ENCODE measurements around the gene CTNNA1.
A peak's percentile ranks its signal among the peaks of the same experiment; 100 is the strongest.
"Not testable (repeated sequence)": the region's sequence is repeated elsewhere in the genome, so short reads cannot be mapped to it uniquely, and the experiment has no call there.

Gene CTNNA1

DNA sequence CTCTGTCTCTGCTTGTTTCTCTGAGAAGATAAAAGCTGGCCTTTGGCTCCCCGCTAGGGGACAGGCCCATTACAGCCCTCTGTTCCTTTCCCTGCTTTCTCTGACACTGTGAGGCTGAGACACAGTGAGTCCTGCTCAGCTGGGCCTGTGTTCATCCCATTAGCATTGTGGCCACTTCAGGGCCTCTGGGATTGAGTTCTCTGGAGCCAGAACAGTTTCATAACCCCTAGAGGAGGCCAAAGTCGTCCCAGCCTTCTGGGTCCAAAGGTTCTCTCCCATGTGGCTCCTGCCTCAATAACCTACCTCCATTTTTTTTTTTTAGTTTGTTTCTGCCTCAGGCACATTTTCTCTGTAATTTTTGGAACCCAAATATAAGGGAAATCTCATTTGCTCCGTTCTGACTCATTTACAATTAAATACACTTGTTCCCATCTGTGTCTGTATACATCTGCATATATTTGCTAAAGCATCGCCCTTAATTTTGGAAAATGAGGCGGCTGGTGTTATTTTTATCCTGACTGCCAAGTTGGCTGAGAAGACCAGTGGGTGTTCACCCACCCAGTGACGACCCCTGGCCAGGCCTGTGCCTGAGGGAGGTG lies 27.3 kb upstream of the CTNNA1 start:
- no peak for DNase-seq

DNA sequence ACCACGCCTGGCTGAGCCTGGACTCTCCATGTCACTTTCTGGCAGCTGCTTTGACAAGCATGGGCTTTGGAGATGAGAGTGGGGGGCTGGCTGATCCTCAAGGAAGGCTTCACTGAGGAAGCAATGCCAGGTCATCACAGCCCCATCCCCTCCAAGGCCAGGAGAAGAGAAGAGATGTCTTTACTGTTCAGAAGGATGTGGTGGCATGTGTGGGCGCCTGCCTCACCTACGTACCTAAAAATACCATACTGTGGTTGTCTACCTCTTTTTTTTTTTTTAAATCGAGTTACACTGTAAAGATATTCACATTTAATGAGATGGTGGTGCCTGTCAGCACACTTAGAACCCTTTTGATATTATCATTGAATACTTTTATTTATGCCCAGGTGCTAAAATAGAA lies 26.4 kb upstream of the CTNNA1 start:
- DNase-seq = no peak

GRCh38 chr5:138730496-138730895 lies 22.7 kb upstream of the CTNNA1 start:
- not testable (repeated sequence) for DNase-seq

DNA sequence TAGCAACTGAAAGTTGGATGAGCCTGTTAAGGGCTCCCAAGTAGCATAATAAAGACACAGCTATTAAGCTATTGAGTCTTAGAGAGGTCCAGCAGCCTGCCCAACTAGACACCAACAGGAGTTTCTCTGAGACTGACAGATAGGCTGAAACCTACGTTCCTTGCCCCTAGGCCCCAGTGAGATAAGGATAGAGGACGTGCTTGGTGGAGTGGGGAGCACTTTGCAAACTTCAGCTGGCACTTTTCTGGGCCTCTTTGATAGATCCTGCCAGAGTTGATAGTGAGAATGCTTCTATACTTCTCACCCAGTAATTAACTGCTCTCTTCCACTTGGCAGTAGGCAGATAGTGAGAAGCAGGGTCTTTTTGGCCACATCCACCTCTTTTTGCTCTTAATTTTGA lies 20.8 kb upstream of the CTNNA1 start:
- DNase-seq = no peak

DNA sequence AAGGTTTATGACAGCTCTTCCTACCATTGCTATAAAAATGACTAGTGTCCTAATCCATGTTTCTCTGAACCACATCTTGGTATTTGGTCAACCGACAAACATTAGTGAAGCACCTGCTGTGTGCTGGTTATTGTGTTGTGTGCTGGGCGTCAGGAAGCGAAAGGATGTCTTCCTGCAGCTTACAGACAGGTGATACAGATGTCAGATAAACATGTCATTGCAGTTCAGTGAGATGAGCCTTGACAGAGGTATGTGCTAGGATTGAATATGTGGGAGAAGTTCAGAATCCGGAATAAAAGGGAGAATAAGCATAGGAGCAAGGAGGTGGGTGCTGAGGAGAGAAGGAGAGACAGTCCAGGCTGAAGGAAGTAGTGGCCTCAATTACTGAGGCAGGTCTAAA lies 20.3 kb upstream of the CTNNA1 start:
- no peak for DNase-seq

- no peak for DNase-seq
Measured at GRCh38 chr5:138733509-138733908, 19.7 kb upstream of the CTNNA1 start.

DNA sequence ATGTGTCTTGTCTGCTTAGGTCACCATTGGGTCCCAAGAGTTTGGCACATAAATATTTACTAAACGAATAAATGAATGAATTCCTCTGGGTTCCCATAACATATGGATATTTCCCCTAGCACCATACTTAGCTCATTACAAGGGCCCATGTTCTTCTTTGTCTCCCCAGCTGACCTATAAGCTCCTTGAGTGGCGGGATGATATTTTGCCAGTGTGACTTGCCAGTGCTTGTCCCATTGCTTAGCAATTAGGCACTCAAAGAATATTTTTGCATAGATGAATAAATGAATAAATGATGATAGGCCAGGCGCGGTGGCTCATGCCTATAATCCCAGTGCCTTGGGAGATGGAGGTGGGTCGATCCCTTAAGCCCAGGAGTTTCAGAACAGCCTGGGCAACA lies 16.9 kb upstream of the CTNNA1 start:
- DNase-seq = no peak

GRCh38 chr5:138737494-138738265 lies 15.5 kb upstream of the CTNNA1 start:
- no peak for DNase-seq

DNA sequence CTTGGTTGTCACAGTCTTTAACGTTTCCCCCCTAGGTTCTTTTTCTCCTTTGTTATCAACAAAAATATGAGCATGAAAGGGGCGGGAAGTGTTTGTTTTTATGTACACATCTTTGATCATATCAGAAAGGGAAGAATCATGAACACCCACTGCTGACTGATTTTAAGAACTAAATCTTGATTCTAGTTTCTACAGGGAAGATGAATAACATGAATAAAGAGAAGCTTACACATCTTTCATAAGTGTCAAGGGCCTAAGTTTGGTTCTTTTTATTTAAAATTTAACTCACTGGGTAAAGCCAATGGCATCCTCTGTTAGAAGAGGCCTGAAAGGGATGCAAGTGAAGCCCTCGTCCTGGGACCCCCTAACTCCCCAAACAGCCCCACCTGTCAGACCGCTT lies 14.8 kb upstream of the CTNNA1 start:
- no peak for DNase-seq

DNA sequence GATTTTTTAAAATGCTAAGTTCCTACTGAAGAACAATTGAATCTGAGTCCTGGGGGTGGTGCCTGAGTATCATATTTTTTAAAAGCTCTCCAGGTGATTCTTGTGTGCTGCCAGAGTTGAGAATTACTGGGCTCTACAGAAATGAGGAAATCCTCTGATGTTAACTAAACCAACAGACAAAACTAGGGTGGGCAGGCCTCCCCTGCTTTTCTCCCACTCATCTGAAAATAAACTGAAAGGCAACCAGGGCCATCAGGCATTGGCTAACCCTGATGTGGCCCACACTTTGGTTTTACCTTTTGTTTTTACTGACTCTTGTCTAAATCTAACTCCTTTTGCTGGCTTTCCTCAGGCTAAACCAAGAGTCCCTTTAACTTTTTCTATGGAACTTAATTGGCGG lies 13.3 kb upstream of the CTNNA1 start:
- no peak for DNase-seq

DNA sequence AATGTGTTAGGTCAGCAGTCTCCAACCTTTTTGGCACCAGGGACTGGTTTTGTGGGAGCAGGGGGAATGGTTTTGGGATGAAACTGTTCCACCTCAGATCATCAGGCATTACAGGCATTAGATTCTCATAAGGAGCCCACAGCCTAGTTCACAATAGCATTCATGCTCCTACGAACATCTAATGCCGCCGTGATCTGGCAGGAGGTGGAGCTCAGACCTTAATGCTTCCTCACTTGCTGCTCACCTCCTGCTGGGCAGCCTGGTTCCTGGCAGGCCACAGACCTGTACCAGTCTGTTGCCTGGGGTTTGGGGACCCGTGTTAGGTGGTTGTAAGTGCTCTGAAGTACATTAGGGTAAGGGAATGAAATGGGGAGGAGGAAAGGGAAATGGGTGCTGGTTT lies 9.7 kb upstream of the CTNNA1 start:
- DNase-seq = no peak

GRCh38 chr5:138745268-138745667 lies 8.0 kb upstream of the CTNNA1 start:
- no peak for DNase-seq

DNA sequence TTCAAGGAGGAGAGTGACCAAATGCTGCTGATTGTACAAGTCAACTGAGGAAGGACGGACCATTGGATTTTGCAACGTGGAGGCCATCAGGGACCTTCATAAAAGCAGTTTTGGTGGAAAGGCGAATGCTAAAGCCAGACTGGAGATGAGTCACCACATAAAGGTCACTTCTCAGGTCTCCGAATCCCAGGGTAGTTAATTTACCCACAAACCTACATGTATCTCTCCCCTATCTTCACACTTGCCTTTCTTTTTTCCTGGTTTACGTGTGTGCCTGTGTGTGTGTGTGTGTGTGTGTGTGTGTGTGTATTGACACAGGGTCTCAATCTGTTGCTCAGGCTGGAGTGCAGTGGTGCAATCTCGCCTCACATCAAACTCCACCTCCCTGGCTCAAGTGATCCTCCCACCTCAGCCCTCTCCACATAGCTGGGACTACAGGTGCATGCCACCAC lies 4.6 kb upstream of the CTNNA1 start:
- DNase-seq = no peak

DNA sequence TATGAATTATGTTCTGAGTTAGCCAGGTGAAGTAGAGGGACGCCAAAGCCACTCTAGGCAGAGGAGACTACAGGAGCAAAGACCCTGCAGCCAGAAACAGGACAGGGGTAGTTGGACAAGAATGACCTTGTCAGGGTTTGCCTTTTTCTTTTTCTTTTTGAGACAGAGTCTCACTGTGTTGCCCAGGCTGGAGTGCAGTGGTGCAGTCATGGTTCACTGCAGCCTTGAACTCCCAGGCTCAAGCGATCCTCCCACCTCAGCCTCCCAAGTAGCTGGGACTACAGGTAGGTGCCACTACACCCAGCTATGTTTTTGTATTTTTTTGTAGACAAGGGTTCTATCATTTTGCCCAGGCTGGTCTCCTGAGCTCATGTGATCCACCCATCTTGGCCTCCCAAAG lies 1.9 kb upstream of the CTNNA1 start:
- not testable (repeated sequence) for DNase-seq

GRCh38 chr5:138752341-138752950 lies 779 bp upstream of the CTNNA1 start:
- no peak for DNase-seq

GRCh38 chr5:138753794-138754698 lies 821 bp downstream of the CTNNA1 start:
- DNase-seq = peak; percentile 29

DNA sequence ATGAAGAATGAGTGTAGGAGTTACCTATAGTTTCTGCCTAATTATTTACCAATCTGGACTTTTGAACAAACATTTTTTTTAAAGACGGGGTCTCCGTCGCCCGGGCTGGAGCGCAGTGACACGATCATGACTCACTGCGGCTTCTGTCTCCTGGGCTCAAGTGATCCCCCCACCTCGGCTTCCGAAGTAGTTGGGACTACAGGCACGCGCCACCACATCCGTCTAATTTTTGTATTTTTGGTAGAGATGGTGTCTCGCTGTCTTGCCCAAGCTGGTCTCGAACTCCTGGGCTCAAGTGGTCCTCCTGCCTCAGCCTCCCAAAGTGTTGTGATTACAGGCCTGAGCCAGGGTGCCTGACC lies 1.5 kb downstream of the CTNNA1 start:
- DNase-seq = no peak

- no peak for DNase-seq
Measured at GRCh38 chr5:138755084-138755748, 2.0 kb downstream of the CTNNA1 start.

- DNase-seq = no peak
Measured at GRCh38 chr5:138757061-138757776, 4.0 kb downstream of the CTNNA1 start.

DNA sequence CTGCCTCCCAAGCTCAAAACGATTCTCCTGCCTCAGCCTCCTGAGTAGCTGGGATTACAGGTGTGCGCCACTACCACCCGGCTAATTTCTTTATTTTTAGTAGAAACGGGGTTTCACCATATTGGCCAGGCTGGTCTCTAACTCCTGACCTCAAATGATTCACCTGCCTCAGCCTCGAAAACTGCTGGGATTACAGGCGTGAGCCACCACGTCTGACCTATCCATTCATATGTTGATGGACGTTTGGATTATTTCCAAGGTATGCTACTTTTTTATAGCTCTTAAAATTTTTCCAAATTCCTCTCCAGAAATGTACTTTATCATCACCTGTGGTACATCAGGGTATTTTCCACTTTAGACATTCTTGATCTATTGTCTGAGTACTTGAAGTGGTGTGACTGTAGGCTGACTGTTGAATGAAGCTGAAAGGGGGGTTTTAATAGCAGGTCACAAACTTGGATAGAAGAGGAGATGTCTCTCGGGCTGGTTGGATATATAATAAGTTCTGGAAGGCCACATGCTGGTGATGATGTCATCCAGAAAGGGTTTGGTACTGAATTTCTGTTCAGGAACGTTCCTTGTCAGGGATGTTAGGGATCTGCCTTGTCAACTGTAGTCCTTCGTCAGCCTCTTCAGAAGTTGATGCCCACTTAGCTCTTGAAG lies 7.4 kb downstream of the CTNNA1 start:
- no peak for DNase-seq

GRCh38 chr5:138761115-138761514 lies 7.9 kb downstream of the CTNNA1 start:
- not testable (repeated sequence) for DNase-seq
